A204.1 (cell line): Measurements from ENCODE around the gene STAT1.
"Not testable (repeated sequence)": the region's sequence is repeated elsewhere in the genome, so short reads cannot be mapped to it uniquely, and the experiment has no call there.

ENCODE experiments used
- FAIRE-seq: peaks from 2 replicates; lab custom pipeline; 2012; peaks lifted over from hg19 to GRCh38; lab: Jason Lieb, UNC

Gene STAT1

DNA sequence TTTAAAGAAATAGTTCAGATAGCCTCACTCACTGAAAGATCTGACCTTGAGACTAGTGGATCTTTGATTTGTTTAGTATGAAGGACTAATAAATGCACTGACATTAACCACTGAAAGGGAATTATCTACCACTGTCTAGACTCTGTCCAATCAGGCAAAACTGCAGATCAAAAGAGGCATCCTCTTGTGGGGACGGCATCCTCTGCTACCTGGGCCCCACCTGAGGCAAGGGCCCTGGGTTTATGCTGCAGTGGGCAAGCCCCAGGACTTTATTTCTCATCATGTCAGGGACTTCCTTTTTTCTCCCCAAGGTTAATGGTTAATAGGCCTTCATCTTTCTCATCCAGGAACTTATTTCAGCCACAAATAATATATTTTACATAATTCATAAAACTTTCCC is 32.2 kb downstream of the STAT1 start:
- FAIRE-seq = no peak

DNA sequence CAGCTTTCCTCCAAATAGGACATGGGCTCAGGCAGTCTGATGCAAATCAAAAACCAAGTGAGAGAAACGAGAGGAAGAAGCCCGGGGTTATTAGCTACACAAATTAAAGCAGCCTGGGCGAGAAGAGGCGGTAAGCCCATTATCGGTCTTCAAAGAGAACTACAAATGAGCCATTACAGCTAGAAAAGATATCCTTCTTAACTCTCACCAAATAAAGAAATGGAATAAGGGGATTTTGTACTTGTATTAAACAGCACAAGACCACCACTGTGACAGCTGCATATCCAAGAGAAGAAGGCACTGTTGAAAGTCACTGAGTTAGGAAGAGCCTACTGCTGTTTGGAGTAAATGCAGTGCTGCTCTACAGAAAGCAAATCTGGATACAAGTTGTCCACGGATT is 32.6 kb downstream of the STAT1 start:
- FAIRE-seq = no peak

DNA sequence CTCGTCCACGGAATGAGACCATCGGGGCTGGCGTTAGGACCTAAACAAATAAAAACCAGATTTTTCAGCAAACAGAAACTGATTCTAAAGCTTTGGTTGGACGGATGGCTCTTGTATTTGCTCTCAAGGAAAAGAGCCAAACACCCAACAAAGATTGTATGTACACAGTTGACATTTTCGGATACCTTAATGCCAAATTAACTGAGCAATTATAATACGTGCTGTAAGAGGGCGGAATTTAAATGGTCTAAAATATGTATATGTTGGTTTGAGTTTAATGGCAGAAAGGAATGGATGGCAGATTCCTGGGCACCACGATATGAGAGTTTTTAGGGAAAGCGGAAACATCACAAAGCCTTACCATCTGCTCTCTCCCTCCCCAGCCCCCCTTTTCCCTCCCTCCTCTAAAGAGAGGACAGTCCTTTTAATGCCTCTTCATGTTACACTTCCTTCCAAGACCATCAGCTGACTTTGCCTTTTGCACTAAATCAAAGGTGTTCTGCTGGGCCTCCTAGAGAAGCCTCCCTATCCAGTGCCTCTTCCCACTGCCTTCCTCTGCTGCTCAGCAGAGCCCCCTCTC is 33.3 kb downstream of the STAT1 start:
- no peak for FAIRE-seq

DNA sequence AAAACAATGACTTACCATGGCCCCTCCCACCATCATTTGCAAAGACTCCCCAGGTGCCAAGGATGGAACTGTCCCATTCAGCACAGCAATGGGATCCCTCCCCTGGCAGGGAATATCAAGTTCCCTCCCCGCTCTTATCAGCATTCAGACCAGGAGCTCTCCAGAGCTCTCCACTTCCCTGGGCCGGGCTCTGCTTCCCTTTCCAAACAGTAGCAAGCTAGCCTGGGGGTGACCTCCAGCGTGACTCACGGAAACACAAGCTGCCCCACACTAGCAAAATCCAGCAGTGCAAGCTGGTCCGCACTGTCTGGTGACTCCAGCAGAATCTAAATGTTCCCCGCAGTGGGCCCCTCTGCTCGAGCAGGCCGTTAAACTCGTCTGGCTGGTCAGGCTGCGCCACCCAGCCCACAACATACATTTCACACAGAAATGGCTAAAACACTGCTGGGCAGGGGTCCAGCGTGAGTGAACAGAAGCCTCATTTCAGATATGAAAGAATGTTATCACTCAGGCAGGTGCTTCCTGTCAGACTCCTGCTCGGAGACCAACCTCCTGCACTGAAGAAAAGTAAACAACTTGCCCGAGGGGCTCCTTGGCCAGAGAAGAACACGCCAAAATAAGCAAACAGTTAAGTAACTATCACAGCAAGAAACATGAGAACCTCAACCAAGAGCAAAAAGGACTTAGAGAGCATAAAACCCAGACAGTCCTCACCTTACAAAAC is 33.9 kb downstream of the STAT1 start:
- no peak for FAIRE-seq

DNA sequence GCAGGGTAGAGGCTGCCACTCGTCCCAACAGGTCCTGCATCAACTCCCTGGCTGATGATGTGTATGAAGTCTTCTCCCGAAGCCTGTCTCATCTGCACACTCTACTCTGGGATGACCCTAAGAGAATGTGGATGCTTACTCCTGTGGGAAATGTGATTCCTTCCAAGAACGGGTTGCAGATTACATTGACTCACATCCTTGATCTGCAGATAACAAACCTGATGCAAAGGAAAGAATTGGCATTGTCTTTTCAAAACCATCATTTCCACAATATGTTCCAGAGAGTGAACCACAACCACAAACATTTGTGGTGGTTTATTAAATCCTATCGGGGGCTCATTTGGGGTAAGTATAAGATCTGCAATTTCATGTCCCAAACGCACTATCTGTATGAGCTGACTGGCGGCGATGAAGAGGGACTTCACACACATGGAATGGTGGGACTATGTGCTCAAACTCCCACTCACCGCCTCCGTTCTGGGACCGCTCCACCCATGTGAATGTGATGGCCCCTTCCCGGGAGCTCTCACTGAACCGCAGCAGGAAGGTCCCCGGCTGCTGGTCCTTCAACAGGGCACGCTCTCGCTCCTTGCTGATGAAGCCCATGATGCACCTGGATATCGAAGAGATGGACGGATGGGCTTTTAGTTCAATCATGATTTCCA is 35.5 kb downstream of the STAT1 start:
- FAIRE-seq = no peak

DNA sequence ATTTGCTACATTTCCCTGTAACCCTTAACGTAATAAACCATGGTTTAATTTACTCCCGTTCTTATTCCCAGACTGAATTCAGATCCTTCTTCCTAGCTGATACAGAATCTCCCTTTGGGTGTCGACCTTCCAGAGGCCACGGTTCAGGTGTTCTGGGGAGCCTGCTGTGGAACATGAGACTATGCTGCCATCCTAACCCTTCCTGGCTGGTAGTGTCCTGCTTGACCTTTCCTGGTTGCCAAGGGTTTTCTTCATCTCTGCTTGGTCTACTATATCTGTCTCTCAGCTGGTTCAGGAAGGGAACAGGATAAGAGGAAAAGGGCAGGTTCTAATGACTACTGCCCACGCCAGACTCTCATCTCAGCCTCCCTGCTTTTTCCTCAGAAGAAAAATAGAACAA is 36.5 kb downstream of the STAT1 start:
- FAIRE-seq = no peak

DNA sequence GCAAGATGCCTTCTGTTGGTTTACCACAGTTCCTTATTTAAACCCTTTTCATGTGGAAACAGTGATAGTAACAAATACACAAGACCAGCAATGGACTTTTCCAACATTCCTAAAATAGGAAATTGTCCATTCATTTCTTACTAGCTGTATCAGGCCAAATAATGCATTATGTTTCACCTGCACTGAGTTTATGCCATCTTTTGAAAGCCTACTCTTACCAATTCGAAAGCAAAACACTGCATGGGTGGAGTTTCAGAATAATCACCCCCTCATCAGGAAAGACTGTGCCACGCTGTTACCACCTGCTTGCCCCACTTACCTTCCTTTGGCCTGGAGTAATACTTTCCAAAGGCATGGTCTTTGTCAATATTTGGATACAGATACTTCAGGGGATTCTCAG is 37.5 kb downstream of the STAT1 start:
- no peak for FAIRE-seq

DNA sequence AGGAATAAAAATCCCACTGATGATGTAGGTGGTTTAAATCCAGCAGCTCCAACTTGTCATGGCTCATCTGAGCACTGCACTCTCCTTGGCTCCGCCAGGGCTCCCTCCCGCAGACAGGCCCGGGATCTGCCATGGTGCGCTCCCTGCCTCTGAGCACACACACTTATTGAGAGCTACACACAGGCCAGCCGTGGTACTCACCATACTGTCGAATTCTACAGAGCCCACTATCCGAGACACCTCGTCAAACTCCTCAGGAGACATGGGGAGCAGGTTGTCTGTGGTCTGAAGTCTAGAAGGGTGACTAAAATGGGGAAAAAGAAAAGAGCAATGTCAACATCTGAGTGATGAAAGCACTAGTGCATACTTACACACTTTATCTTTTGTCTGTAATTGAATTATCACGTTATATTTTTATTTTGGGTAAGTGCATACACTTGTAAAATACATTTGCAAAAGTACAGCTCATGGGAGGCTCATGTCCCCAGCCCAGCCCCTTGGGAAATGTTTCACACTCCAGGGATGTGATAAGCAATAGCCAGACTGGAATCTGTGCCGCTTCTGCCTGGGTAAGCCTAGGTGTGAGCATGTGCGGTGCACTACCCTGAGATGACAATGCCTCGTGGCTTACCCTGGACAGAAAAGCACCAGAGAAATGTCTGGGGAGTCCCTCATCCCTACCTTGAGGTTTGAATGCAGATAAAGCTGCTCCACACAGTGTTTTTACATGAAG is 39.2 kb downstream of the STAT1 start:
- no peak for FAIRE-seq

DNA sequence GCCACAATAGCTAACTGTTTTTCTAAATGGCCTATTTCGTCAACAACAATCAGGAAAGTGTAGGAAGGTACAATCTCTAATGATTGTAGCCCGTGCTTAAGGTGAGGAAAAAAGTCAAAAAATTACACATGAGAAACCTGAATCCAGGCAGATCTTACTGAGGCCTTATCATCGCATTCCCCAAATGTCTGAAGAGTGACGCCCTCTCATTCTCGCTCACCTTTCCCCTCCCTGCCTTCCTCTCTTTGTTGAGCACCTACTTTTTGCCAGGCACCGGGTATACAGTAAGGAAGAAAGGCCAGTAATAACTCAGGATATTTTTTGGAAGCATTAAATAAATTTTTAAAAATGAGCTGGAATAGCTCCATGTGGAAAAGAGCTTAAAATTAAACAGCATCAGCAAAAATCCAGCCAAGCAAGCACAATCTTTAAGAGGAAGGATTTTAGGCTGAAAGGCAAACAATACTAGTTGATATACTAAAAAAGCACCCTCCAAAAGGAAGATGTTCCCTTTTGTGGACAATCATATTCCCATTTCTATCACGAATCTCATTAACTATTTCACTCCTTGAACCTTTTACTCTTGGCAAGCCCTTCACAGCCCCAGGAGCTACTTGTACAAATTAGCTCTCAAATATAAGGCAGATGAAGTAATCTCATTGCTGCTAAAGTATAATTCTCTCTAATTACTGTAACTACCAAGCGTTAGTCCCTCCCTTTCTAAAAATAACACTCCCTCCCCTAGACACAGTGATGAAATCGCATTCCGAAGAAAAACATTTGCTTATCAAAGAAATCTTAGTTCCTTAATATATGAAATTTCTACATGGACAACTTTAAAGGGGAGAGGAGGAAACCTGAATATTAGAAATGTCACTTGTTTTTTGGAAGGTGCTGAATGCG is 40.0 kb downstream of the STAT1 start:
- FAIRE-seq = no peak

DNA sequence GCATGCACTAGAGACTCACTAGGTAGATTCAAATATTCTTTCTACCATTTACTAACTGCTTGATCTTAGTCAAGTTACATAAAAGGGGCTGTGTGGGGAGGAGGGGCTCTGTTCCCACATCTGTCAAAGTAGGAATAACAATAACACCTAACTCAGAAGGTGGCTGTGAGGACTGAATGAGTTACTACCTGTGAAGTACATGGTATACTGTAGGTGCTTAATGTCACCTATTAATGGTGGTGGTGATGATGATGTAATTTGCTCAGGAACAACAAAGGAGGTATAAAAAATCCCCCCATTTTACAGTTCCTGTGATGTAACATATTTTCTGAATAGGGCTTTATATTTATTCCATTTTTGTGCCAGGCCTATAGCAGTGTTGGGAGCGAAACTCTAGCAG is 40.7 kb downstream of the STAT1 start:
- no peak for FAIRE-seq

DNA sequence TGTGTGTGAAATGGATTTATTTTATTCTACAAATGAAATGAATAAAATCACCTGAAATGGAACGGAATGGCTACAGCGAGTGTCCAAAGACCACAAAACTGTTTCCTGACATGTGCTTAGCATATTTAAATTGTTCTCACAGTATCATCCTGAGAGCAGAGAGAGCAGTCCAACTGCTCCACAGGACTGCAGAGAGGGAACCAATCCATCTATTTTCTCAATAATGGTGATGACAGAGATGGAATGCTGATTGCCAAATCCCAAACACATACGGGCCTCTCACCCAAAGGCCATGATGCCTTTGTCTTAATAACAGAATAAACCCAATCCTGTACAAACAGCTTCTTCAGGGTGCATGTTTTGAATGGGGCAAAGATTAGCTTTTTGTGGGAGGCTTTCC is 41.1 kb downstream of the STAT1 start:
- no peak for FAIRE-seq

DNA sequence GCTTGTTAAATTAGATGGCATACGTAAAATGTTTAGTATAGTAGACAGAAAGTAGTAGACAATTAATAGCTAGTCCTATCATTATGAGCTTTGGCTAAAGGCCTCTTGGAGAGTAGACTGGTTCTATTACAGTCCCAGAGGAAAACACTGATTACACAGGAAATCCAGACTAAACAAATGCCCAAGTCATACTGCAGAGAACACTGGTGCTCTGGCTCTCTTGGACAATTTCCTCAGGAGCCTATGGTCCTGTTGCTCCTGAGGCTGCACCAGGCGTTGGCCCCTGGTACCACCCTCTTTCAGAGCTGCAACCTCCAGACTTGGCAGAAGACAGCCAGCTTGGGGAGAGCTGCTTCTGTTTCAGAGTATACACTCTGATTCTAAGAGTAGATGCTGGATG is 41.8 kb downstream of the STAT1 start:
- FAIRE-seq = no peak

DNA sequence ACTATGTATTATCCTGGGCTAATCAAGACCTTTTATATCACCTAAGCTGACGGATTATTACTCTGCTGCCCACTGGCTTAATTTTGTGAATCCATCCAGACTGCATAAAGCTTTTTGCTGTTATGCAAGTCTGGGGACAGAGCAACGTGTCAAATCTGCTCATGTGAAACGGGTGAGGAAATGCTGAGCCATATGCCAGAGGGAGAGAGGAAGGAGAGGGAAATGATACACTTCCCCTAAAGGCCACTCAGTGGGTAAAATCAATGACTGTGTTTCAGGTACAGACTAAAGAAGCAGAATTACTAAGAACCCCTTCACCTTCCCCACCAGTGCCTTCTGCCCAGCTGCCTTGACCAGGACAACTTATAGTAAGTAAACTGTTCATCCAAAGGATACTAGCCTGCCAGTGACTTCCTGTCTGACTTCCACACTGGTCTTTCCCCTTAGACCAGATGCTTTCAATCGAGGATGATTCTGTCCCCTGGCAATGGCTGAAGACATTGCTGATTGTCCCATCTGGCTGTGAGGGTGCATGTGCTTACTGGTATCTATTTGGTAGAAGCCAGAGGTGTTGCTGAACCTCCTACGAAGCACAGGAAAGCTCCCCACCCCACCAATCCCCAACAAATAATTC is 43.0 kb downstream of the STAT1 start:
- no peak for FAIRE-seq

DNA sequence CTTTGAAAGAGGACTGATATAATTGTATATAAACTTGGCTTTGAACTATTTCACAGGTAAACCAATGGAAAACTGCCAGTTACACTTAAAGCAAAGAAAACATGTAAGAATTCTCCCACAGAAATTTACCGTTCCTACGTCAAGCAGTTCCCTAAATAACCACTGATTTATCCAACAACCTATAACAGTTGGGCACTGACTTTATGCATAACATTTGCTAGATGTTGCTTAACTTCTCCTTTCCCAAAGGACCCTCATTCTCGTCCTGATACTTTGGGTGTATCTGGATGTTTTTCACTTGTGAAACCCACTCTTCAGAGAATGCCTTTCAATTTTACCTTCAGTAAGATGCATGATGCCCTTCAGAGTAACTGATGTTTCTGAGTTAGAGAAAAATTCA is 43.8 kb downstream of the STAT1 start:
- no peak for FAIRE-seq

DNA sequence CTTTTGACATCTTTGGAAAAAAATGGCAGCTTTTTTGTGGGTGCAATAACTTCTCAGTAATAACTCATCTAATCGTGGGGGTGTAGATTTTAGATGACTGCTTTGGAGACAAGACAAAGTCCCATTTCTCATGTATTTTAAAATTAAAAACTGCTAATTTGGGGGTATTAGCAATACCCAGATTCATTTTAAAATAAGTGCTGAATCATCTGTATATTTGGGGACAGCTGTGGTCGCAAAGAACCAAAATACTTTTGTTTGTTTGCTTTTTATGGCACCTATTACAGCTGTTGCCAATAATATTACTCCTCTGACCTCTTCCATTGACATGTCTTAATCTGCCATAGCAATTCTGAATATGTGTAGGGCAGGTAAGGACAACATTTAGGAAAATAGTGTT is 45.4 kb downstream of the STAT1 start:
- no peak for FAIRE-seq

DNA sequence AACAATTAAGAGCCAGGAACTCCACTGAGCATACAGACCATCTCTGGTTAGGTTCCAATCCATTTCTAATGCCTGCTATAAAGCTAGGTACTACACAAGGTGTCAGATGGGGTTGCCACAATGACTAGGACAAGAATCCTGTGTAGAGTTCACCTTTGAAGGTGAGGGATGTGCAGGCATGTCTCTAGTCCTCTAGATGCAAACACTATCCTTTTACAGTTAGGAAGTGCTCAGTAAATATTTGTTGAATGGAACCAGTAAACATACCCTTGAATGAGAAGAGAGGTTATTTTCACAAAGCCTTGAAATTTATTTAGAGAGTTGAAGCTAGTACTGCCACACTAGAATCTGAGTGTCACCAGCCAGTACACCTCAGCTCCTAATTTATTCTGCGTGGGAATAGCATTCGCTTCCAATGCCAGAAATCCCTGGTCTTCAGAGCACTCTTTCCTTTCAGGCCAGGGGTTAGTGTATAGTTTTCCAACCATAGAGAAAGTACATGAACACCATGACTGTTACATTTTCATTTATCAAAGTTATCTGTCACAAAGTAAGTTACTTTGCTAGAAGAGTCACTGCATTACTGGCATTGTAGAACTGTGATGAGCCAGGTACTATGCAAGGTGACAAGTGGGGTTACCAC is 48.3 kb downstream of the STAT1 start:
- FAIRE-seq = no peak

DNA sequence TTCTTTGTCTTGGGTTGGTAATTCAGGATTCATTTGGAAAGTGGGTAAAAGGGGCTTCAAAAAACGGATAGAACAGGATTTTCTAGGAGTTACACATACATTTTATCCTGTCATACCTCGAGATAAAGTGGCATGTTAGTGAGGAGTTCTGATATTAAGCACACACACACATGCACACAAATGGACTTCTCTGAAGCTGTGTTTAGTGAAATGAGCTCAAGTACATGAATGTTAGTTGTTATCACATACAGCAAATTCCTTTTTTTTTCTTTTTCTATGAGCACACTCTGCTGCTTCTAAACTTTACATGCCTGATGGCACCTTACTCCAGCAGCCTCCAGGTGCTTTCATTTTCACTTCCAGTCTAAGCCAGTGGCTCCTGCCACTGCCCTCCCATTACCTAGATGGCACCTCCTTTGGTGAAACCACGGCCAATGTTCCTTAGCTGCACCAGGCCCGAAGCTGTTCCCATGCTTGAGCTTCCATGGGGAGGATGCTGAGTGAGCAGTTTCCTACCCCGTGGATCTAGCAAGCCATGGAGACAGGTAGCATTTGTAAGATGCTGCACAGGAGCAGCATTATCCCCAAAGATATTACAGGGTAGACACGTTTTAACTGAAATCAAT is 49.7 kb downstream of the STAT1 start:
- no peak for FAIRE-seq

DNA sequence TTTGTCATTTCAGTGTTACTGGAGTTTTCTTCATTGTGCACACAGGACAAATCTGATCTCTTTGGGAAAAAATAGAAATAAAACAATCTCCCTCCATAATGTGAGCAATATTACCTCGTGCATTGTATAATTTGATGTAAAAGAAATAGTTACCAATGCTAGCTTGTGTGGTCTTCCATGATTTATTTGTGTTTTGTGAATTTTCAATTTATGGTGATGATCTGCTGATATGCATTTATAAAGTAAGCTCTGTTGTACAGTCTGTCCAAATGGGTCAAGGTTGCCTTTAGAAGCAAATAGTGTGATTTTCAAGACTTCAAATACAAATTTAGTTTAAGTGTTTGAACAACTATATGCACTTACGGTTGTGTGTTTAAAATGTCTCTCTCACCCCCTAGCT is 50.9 kb downstream of the STAT1 start:
- no peak for FAIRE-seq

DNA sequence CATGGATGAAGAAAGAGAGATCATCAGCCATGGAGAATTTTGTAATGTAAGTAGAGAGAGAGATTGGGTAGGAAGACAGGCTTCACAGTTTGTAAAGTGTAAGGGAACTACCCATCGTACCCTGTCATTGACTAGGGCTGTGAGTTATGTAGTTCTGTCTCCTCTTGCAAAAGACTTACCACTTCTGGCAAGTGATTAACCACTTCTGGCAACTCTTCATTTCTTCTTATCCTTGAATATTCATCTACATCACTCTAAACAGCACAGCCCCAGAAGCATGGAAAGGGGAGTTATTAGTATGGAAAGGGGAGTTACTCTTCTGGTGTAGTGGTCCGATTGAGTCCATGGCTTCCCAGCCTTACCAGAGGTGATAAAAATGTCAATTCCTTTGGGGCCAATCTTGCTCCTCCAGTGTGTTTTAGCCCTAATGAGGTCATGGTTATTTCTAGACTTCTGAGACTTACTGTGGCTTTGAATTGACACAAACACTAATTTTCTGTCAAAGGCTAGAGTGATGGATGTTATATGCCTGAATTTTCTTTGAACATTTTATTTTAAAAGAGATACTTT is 52.0 kb downstream of the STAT1 start:
- no peak for FAIRE-seq

DNA sequence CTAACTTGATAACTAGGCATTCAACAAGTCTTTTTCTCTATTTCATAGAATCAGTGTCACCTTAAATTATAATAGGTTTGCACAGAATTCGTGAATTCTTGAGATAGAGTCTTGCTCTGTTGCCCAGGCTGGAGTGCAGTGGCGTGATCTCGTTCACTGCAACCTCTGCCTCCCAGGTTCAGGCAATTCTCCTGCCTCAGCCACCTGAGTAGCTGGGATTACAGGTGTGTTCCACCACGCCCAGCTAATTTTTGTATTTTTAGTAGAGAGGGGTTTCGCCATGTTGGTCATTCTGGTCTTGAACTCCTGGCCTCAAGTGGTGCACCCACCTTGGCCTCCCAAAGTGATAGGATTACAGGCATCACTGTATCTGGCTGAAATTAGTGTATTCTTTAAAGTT is 52.9 kb downstream of the STAT1 start:
- FAIRE-seq = not testable (repeated sequence)
